ENCODE data around the gene SIRT1.
"Not testable (repeated sequence)": the region's sequence is repeated elsewhere in the genome, so short reads cannot be mapped to it uniquely, and the experiment has no call there.

The SIRT1 gene

GRCh38 chr10:67884313-67884841 is at the start of gene SIRT1:
Gene SIRT1, plus strand, starts transcription at chr10:67884656. Its CDS starts 66 bp downstream, at chr10:67884722.
- DNase-seq: peak; percentile 84

GRCh38 chr10:67835541-67836394 is 48.7 kb upstream of the SIRT1 start:
- DNase-seq: not testable (repeated sequence)

GRCh38 chr10:67836488-67836887 is 48.0 kb upstream of the SIRT1 start:
- DNase-seq: no peak

- no peak for DNase-seq
These were observed 47.5 kb upstream of the SIRT1 start for GRCh38 chr10:67836972-67837371.

GRCh38 chr10:67837541-67838314 is 46.7 kb upstream of the SIRT1 start, which contains the start of gene DNAJC12:
Gene DNAJC12, minus strand, starts transcription at chr10:67838188. Its CDS starts 177 bp downstream, at chr10:67838011.
- DNase-seq: peak in 1 of 2 experiments; percentile 14

- DNase-seq: not testable (repeated sequence)
These were observed 44.9 kb upstream of the SIRT1 start for GRCh38 chr10:67839511-67839910.

GRCh38 chr10:67839951-67840350 is 44.5 kb upstream of the SIRT1 start:
- no peak for DNase-seq

- DNase-seq: no peak
These were observed 42.7 kb upstream of the SIRT1 start for GRCh38 chr10:67841737-67842136.

GRCh38 chr10:67843284-67843683 is 41.2 kb upstream of the SIRT1 start:
- no peak for DNase-seq

GRCh38 chr10:67849331-67850011 is 35.0 kb upstream of the SIRT1 start:
- DNase-seq: peak; percentile 48 to 87

- DNase-seq: no peak
These were observed 33.3 kb upstream of the SIRT1 start for GRCh38 chr10:67851186-67851585.

- no peak for DNase-seq
These were observed 31.7 kb upstream of the SIRT1 start for GRCh38 chr10:67852761-67853160.

- no peak for DNase-seq
These were observed 30.9 kb upstream of the SIRT1 start for GRCh38 chr10:67853512-67853911.

GRCh38 chr10:67858971-67859370 is 25.5 kb upstream of the SIRT1 start:
- DNase-seq: no peak

- DNase-seq: no peak
These were observed 22.6 kb upstream of the SIRT1 start for GRCh38 chr10:67861750-67862432.

GRCh38 chr10:67863094-67863493 is 21.4 kb upstream of the SIRT1 start:
- no peak for DNase-seq

GRCh38 chr10:67864607-67865371 is 19.7 kb upstream of the SIRT1 start:
- DNase-seq: no peak

GRCh38 chr10:67868132-67868531 is 16.3 kb upstream of the SIRT1 start:
- DNase-seq: no peak

GRCh38 chr10:67869996-67870395 is 14.5 kb upstream of the SIRT1 start:
- DNase-seq: no peak

- DNase-seq: no peak
These were observed 8.9 kb upstream of the SIRT1 start for GRCh38 chr10:67875340-67876238.
